Measurements from ENCODE around the gene PAX8. TPM values are rescaled to one million over a fixed set of nuclear protein-coding genes. Genes with fewer than 3 reads are reported as not detected.

PAX8 gene
- total and polyA plus RNA-seq, 2 of the 13 experiments (the other 11 are each of a cell fraction or from before 2014, with no cell fraction given): 1.5 to 8.8 TPM

GRCh38 chr2:113229795-113230194, 48.9 kb downstream of the PAX8 start:
- WGBS (ENCODE audit: low lambda C conversion rate): 69% methylated on average over 3 of the region's 3 CpGs
- Histone ChIP-seq H3K9me3 (ENCODE audit: low read length) (no peaks in the 10 kb centered on the region), H2AFZ (ENCODE audit: low read length) (no peak overlapping the region)

More at GRCh38 chr2:113229795-113230194, 48.9 kb downstream of the PAX8 start:
- H3K27me3 ChIP-seq (ENCODE audit: control insufficient read depth in 1 of 2, insufficient read depth in 2 of 2, low read length in 2 of 2): 0 out of 5 replicates have a peak, but pooled peaks cover 0 to 5% of the 10 kb centered on the region in 2 experiments
- no peak for ATAC-seq
- FAIRE-seq: no peak
- H3K36me3 ChIP-seq (replicated peaks in 1 of 2; ENCODE audit: control insufficient read depth in 1 of 2, insufficient read depth in 2 of 2, low read length in 2 of 2): no peaks in the 10 kb centered on the region
- H4K20me1 ChIP-seq (ENCODE audit: insufficient read depth, low read length): no peaks in the 10 kb centered on the region
- peaks cover 56% of the 10 kb centered on the region for H3K4me1 ChIP-seq (ENCODE audit: insufficient read depth, low read length)
- no peak overlapping the region for H3K27ac ChIP-seq (ENCODE audit: extremely low read length, insufficient read depth, low read length)
- H3K4me3 ChIP-seq (replicated peaks in 1 of 3; ENCODE audit: insufficient read depth in 1 of 3, low read depth in 2 of 3, low read length in 3 of 3): no peak overlapping the region
- H3K4me2 ChIP-seq (ENCODE audit: low read depth, low read length): no peak overlapping the region
- no peak for TF ChIP-seq PBX3 (CRISPR knock-in tag; IDR thresholded peaks at IDR 0.05; ENCODE audit: borderline replicate concordance)
- no peak for TF ChIP-seq ZNF275 (CRISPR knock-in tag; IDR thresholded peaks at IDR 0.05; ENCODE audit: borderline replicate concordance)
- TF ChIP-seq ZNF143 (CRISPR knock-in tag; IDR thresholded peaks at IDR 0.05): no peak
- TF ChIP-seq NFKBIZ (CRISPR knock-in tag; IDR thresholded peaks at IDR 0.05): no peak
- TF ChIP-seq PRPF4 (IDR thresholded peaks at IDR 0.05; ENCODE audit: low read depth, low read length, poor library complexity, severe bottlenecking): no peak
- TF ChIP-seq DNMT1 (CRISPR knock-in tag; IDR thresholded peaks at IDR 0.05): no peak
- TF ChIP-seq NR0B2 (CRISPR knock-in tag; IDR thresholded peaks at IDR 0.05): no peak
- no peak for TF ChIP-seq ZNF430 (CRISPR knock-in tag; IDR thresholded peaks at IDR 0.05)
- no peak for TF ChIP-seq YEATS4 (CRISPR knock-in tag; IDR thresholded peaks at IDR 0.05; ENCODE audit: borderline replicate concordance)
- no peak for TF ChIP-seq HMG20A (CRISPR knock-in tag; IDR thresholded peaks at IDR 0.05; ENCODE audit: borderline replicate concordance)
- TF ChIP-seq ZNF644 (CRISPR knock-in tag; IDR thresholded peaks at IDR 0.05; ENCODE audit: low read depth): no peak
- TF ChIP-seq ZEB1 (IDR thresholded peaks at IDR 0.05; ENCODE audit: insufficient replicate concordance, low read depth): no peak
- TF ChIP-seq MXD3 (CRISPR knock-in tag; IDR thresholded peaks at IDR 0.05): no peak
- no peak for TF ChIP-seq RFXANK (CRISPR knock-in tag; IDR thresholded peaks at IDR 0.05)
- no peak for TF ChIP-seq PHF8 (CRISPR knock-in tag; IDR thresholded peaks at IDR 0.05)
- TF ChIP-seq POGK (CRISPR knock-in tag; conservative IDR thresholded peaks at IDR 0.05): no peak
- CTCF ChIA-PET (ENCODE audit: low intra/inter-chr PET ratio, low total read pairs): no interaction called here
- no peak overlapping the region for H3K9ac ChIP-seq (ENCODE audit: insufficient read depth, low read depth, low read length)
- POLR2A ChIA-PET: interaction anchor here (1.3 kb wide), 1 partner anchor 10 kb away, joined by 5 read pairs; no protein-coding TSS in a partner anchor
- DNase-seq (ENCODE audit: low spot score): no peak
- intact Hi-C loops (cut with micrococcal nuclease; ENCODE audit: unreplicated experiment) (no loop called here), in situ Hi-C loops (cut with HindIII; ENCODE audit: extremely low pct_ligation_motif_present, low pct_unique_long_range_greater_than_20kb) (no loop called here)
- H3K79me2 ChIP-seq (ENCODE audit: insufficient read depth, low read length): no peaks in the 10 kb centered on the region
- BruUV-seq (replicated peaks): no TSS peak
